Measurements from ENCODE around the gene S100A9. TPM values are rescaled to one million over a fixed set of nuclear protein-coding genes. Genes with fewer than 3 reads are reported as not detected.

The S100A9 gene
- total RNA-seq, 4 donors from 2014 or later: 436 to 2,200 (median 573) TPM

DNA sequence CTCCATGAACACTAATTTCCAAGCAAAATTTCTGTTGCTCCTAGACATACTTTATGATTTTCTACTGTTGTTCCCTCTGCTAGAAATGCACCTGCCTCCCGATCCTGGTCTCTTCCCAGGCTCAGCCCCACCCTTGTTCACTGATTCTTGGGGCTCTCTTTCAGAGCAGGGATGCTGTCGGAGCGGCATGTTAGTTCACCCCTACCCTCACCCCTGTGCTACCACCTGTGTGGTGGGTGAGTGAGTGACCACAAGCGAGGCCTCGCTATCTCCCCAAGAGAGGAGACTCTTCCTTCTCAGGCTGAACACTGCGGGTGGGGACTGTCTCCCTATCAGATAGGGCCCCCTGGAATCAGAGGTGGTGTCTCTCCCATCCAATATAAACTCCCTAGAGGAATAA is 38.1 kb downstream of the S100A9 start:
- ATAC-seq (ENCODE audit: low FRiP score): no peak
- DNase-seq (ENCODE audit: low spot score): no peak
- TF ChIP-seq, protein P1, sequence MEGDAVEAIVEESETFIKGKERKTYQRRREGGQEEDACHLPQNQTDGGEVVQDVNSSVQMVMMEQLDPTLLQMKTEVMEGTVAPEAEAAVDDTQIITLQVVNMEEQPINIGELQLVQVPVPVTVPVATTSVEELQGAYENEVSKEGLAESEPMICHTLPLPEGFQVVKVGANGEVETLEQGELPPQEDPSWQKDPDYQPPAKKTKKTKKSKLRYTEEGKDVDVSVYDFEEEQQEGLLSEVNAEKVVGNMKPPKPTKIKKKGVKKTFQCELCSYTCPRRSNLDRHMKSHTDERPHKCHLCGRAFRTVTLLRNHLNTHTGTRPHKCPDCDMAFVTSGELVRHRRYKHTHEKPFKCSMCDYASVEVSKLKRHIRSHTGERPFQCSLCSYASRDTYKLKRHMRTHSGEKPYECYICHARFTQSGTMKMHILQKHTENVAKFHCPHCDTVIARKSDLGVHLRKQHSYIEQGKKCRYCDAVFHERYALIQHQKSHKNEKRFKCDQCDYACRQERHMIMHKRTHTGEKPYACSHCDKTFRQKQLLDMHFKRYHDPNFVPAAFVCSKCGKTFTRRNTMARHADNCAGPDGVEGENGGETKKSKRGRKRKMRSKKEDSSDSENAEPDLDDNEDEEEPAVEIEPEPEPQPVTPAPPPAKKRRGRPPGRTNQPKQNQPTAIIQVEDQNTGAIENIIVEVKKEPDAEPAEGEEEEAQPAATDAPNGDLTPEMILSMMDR (IDR thresholded peaks at IDR 0.05): no peak

DNA sequence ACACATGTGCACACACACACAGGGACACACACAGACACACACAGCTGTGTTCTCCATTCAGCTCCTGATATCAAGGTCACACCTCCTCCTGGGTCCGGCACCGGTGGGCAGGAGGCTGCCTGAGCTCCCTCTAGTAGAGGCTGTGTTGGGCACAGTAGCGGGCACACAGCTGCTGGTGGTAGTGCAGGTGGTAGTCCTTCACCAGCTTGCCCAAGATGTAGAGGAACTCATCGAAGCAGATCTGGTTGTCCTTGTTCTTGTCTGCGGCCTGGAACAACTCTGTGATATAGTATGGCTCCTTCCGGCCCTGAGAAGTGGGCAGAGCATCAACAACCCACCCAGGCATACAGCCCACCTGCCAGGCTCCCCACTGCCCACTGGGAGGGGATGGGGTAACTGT is 38.8 kb downstream of the S100A9 start:
- no peak for ATAC-seq (ENCODE audit: low FRiP score)
- TF ChIP-seq, protein P1 (IDR thresholded peaks at IDR 0.05): no peak
- DNase-seq (ENCODE audit: low spot score): no peak

DNA sequence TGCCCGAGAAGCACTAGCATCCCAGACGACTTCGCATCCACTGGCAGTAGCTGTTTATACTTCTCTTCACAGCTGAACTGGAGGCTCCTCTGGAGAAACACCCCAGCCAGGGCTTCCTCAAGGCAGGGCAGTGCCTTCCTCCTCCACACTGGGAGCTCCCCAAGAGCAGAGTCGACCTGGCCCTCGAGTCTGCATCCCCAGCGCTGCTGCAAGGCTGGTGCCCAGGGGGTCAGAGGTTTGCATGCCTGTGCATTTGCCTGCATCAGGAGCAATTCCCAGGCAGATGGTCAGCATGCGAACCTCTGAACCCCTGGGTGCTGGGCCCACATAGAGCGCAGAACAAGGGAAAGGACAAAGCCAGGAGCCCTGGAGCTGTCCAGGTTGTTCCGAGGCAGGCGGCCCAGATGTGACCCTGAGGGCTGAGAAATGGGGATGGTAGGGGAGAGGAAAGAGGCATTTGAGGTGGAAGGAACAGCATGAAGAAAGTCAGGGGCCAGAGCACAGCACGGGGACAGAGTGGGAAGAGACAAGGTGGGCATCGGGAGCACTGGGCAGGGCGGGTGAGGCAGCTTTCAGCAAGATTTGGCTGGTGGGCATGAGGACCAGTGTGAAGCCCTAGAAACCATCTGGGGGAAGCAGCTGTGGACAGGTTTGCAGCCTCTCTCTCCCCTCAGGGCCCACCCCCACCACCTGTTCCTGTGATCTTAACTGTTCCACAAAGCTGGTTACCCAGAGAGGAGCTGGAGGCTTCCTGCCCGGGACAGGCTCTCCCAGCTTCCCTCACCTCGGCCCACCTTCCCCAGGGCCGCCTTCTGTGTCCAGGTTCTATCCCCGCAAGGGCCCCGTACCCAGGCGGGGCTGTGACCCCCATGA is 39.6 kb downstream of the S100A9 start:
- ATAC-seq (ENCODE audit: low FRiP score) (no peak), DNase-seq (ENCODE audit: low spot score) (no peak)
- TF ChIP-seq, protein P1 (IDR thresholded peaks at IDR 0.05): no peak

DNA sequence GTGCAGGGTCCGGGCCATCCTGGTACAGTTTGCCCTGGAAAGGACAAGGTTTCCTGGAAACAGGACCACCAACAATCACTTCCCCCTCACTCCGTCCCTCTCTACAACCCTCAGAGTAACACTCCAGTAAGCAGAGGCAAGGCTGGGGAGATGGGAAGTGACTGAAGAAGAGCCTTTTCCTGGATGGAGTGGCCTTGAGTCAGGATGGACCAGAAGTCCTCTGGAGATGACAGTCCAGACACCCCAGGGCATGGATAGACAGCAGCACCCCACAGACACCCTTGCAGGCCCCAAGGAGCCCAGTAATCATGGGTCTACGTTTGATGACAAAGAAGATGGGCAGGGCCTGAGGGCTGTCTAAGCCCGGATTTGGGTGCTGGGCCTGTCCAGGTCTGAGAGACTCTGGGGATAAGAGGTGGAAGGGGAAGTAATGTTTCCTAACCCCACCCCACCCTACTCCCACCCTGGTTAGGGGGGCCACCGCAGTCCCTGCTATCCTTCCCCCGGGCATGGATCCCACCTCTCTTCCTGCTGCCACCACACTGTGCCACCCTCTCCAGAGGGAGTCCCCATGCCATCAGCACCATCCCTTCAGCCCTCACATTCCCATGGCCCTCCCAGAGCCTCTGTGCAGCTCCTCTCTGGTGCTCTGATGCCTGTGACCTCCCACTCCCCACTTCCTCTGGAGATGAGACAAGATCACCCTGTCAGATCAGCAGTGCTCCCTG is 40.4 kb downstream of the S100A9 start:
- no peak for DNase-seq (ENCODE audit: low spot score)
- TF ChIP-seq, protein P1 (IDR thresholded peaks at IDR 0.05): no peak
- ATAC-seq (ENCODE audit: low FRiP score): no peak

DNA sequence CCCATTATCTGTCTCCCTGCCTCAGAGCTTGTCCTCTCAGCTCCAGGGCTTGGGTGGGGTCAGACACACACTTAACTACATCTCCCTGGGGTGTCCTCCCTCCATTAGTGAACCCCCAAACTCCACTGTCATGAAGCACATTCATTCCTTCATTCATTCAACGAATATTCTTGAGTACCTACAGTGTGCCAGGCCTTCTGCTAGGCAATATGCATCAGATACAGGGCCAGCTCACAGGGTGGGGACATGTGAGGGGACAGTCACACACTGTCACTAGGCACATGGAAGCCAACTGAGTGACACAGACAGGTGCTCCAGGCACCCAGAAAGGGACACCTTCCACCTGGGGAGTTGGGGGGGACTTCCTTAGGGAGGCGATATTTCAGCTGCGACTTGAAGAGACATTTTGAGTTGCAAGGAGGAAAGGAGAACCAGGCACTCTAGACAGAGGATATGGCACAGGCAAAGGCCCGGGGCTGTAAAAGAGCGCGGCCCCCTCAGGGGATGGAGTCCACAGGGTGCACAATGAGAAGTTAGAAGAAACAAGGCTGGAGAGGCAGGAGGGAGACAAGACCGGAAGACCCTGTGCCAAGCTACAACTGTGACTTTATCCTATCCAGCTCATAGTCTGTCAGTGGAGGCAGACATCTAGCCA is 41.9 kb downstream of the S100A9 start:
- no peak for DNase-seq (ENCODE audit: low spot score)
- TF ChIP-seq, protein P1 (IDR thresholded peaks at IDR 0.05): no peak
- ATAC-seq (ENCODE audit: low FRiP score): no peak

DNA sequence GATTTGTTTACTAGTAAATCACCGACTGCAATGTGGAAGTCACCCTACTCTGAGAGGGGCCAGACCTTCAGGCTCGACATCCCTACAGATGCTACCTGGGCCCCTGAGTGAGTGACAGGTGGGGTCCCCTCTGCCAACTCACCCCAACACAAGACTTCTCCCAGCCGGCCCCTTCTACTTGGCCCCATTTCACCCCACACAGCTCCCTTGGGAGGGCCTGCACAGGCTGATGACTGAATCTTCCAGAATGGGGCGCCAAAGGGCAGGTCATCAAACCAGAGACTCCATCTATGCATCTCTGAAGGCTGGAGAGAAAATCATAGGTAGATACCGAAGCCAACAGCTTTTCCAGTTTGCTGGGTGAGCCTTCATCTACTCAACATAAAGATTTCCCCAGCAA is 42.6 kb downstream of the S100A9 start:
- TF ChIP-seq, protein P1 (IDR thresholded peaks at IDR 0.05): no peak
- ATAC-seq (ENCODE audit: low FRiP score) (no peak), DNase-seq (ENCODE audit: low spot score) (no peak)
